ENCODE measurements around the gene GEMIN7.

Gene GEMIN7

GRCh38 chr19:45050036-45050435, 29.0 kb upstream of the GEMIN7 start:
- TF ChIP-seq CTCF (IDR thresholded peaks at IDR 0.05; ENCODE audit: insufficient read depth, low read depth, low read length, missing control alignments): no peak
- DNase-seq (ENCODE audit: low read depth): no peak
- H3K4me3 ChIP-seq (ENCODE audit: low read depth, low read length): no peak overlapping the region

- H3K4me3 ChIP-seq (ENCODE audit: low read depth, low read length): no peak overlapping the region
- no peak for TF ChIP-seq CTCF (IDR thresholded peaks at IDR 0.05; ENCODE audit: insufficient read depth, low read depth, low read length, missing control alignments)
- peak; percentile 42 for DNase-seq (ENCODE audit: low read depth)
These were observed 27.0 kb upstream of the GEMIN7 start for GRCh38 chr19:45051929-45052579.

- no peak overlapping the region for H3K4me3 ChIP-seq (ENCODE audit: low read depth, low read length)
- DNase-seq (ENCODE audit: low read depth): no peak
- no peak for TF ChIP-seq CTCF (IDR thresholded peaks at IDR 0.05; ENCODE audit: insufficient read depth, low read depth, low read length, missing control alignments)
These were observed 22.2 kb upstream of the GEMIN7 start for GRCh38 chr19:45056831-45057230.

GRCh38 chr19:45057444-45057843, 21.6 kb upstream of the GEMIN7 start:
- TF ChIP-seq CTCF (IDR thresholded peaks at IDR 0.05; ENCODE audit: insufficient read depth, low read depth, low read length, missing control alignments): no peak
- no peak for DNase-seq (ENCODE audit: low read depth)

DNA sequence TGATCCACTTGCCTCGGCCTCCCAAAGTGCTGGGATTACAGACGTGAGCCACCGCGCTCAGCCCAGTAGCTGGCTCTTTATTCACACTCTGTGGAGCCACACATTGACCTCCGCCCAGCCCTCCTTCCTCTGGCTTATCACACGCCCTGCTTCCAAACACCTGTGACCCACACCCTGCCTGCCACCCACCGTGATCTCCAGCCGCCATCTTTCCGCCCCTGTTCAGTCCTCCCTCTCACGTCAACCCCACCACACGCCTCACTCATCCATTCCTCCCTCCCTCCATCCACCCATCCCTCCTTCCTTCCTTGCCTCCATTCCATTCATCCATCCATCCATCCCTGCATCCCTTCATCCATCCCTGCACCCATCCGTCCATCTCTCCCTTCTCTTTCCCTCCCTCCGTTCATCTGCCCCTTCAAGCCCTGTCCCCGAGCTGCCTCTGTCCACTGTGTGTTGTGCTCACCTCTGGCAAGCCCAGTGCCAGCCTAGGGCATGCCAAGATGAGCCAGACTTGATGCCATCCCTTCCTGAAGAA, 20.4 kb upstream of the GEMIN7 start:
- TF ChIP-seq CTCF (IDR thresholded peaks at IDR 0.05; ENCODE audit: insufficient read depth, low read depth, low read length, missing control alignments): no peak
- DNase-seq (ENCODE audit: low read depth): no peak
- H3K4me3 ChIP-seq (ENCODE audit: low read depth, low read length): no peak overlapping the region

More at GRCh38 chr19:45057444-45057843, 21.6 kb upstream of the GEMIN7 start:
- H3K4me3 ChIP-seq (ENCODE audit: low read depth, low read length): no peak overlapping the region

- peak; percentile 94 for TF ChIP-seq CTCF (IDR thresholded peaks at IDR 0.05; ENCODE audit: insufficient read depth, low read depth, low read length, missing control alignments)
- no peak overlapping the region for H3K4me3 ChIP-seq (ENCODE audit: low read depth, low read length)
- DNase-seq (ENCODE audit: low read depth): peak; percentile 91
These were observed 19.6 kb upstream of the GEMIN7 start for GRCh38 chr19:45059258-45059965.

All from GM12865 (cell line).